Uterus (tissue), 4 donors: ENCODE measurements around the gene CAMTA1. TPM values are rescaled to one million over a fixed set of nuclear protein-coding genes. Genes with fewer than 3 reads are reported as not detected.

Experiments
- DNase-seq, 2 donors: peaks; one replicate each; pipeline ENCODE4 v3.0.0-alpha.2; 2019 to 2020
- H3K27ac ChIP-seq, 2 donors: fragments of 200-600 bp; sonication (generic); 1 replicate in 1 of 2; 2 replicates in 1 of 2; pipeline ENCODE4 v1.5.1; 2016 to 2018
- H3K27me3 ChIP-seq, 2 donors: fragments of 200-600 bp; sonication (generic); one replicate each; pipeline ENCODE4 v1.5.1; 2018 to 2019; ENCODE audit warnings: control low read depth in 1 of 2
- H3K36me3 ChIP-seq, 2 donors: fragments of 200-600 bp; sonication (generic); one replicate each; pipeline ENCODE4 v1.5.1; 2019; ENCODE audit warnings: control low read depth in 1 of 2
- H3K4me1 ChIP-seq, 2 donors: fragments of 200-600 bp; sonication (generic); one replicate each; pipeline ENCODE4 v1.5.1; 2018 to 2019; ENCODE audit warnings: control low read depth in 1 of 2
- H3K4me3 ChIP-seq, 2 donors: fragments of 200-600 bp; sonication (generic); 1 replicate in 1 of 2; 2 replicates in 1 of 2; pipeline ENCODE4 v1.5.1; 2018 to 2019; ENCODE audit warnings: mild to moderate bottlenecking in 1 of 2
- H3K9me3 ChIP-seq, 2 donors: fragments of 200-600 bp; sonication (generic); one replicate each; pipeline ENCODE4 v1.5.1; 2019; ENCODE audit warnings: control low read depth in 1 of 2
- CTCF ChIP-seq, 4 experiments: fragments of 200-600 bp in 2 of 4; fragments of 450-650 bp in 2 of 4; sonication (generic) in 2 of 4; IDR thresholded peaks; one replicate each; pipeline ENCODE4 v1.5.1; 2016 to 2019; ENCODE audit warnings: antibody characterized with exemption in 4 of 4, mild to moderate bottlenecking in 2 of 4, moderate library complexity in 1 of 4
- POLR2A ChIP-seq, 2 donors: fragments of 450-650 bp; IDR thresholded peaks; one replicate each; pipeline ENCODE4 v1.6.1; 2016; ENCODE audit warnings: antibody characterized with exemption in 2 of 2, mild to moderate bottlenecking in 1 of 2, moderate library complexity in 1 of 2
- intact Hi-C: fragments of 100-400 bp; cut with DNase I; formaldehyde crosslinking; loops from one replicate; pipeline ENCODE4 v1.15.1; 2023; ENCODE audit warnings: low total_unique reads
- total RNA-seq, 4 donors: library from RNA; depleted of rRNA in 3 of 4; stranded (reverse); fragments of >200 nt in 3 of 4; gene quantifications; one replicate each; pipeline versions ENCODE4 v1.1.0 to v1.2.4, GENCODE V29; 2014 to 2023
- donor health status: DM: yes; HTN: yes; CAD: no.

Gene CAMTA1
- total RNA-seq, 4 donors from 2014 or later: 29.7 to 427 (median 64.8) TPM

GRCh38 chr1:7485826-7486225, 700.6 kb downstream of the CAMTA1 start:
- H3K4me1 ChIP-seq: no peaks in the 10 kb centered on the region
- no peak overlapping the region for H3K27ac ChIP-seq
- no peak for DNase-seq
- H3K4me3 ChIP-seq: no peak overlapping the region
- H3K36me3 ChIP-seq: no peaks in the 10 kb centered on the region
- intact Hi-C loops: no loop called here
- TF ChIP-seq POLR2A (IDR thresholded peaks at IDR 0.05): no peak
- no peak for TF ChIP-seq CTCF (IDR thresholded peaks at IDR 0.05)
- no peaks in the 10 kb centered on the region for H3K27me3 ChIP-seq
- no peaks in the 10 kb centered on the region for H3K9me3 ChIP-seq

GRCh38 chr1:7487766-7488474, 702.7 kb downstream of the CAMTA1 start:
- Histone ChIP-seq H3K4me3 (no peak overlapping the region), H3K27ac (no peak overlapping the region), H3K9me3 (no peaks in the 10 kb centered on the region), H3K36me3 (no peaks in the 10 kb centered on the region), H3K4me1 (no peaks in the 10 kb centered on the region), H3K27me3 (no peaks in the 10 kb centered on the region)
- no peak for DNase-seq
- TF ChIP-seq CTCF (IDR thresholded peaks at IDR 0.05) (no peak), POLR2A (IDR thresholded peaks at IDR 0.05) (no peak)
- intact Hi-C loops: no loop called here

GRCh38 chr1:7488475-7488842, 703.2 kb downstream of the CAMTA1 start:
- no peak overlapping the region for H3K4me3 ChIP-seq
- no peak for DNase-seq
- H3K27ac ChIP-seq: no peak overlapping the region
- intact Hi-C loops: no loop called here
- no peaks in the 10 kb centered on the region for H3K36me3 ChIP-seq
- no peaks in the 10 kb centered on the region for H3K9me3 ChIP-seq
- TF ChIP-seq CTCF (IDR thresholded peaks at IDR 0.05): no peak
- no peak for TF ChIP-seq POLR2A (IDR thresholded peaks at IDR 0.05)
- no peaks in the 10 kb centered on the region for H3K27me3 ChIP-seq
- no peaks in the 10 kb centered on the region for H3K4me1 ChIP-seq

- no peak overlapping the region for H3K4me3 ChIP-seq
- H3K9me3 ChIP-seq: no peaks in the 10 kb centered on the region
- no peaks in the 10 kb centered on the region for H3K36me3 ChIP-seq
- TF ChIP-seq POLR2A (IDR thresholded peaks at IDR 0.05) (no peak), CTCF (IDR thresholded peaks at IDR 0.05) (no peak)
- no peaks in the 10 kb centered on the region for H3K4me1 ChIP-seq
- intact Hi-C loops: no loop called here
- no peak for DNase-seq
- no peak overlapping the region for H3K27ac ChIP-seq
- no peaks in the 10 kb centered on the region for H3K27me3 ChIP-seq
These were observed 704.3 kb downstream of the CAMTA1 start for GRCh38 chr1:7489586-7489985.

GRCh38 chr1:7490576-7490975, 705.3 kb downstream of the CAMTA1 start:
- Histone ChIP-seq H3K4me3 (no peak overlapping the region), H3K4me1 (no peaks in the 10 kb centered on the region), H3K27me3 (no peaks in the 10 kb centered on the region), H3K36me3 (no peaks in the 10 kb centered on the region), H3K27ac (peak overlapping the region in 1 of 2 donors; percentile 39), H3K9me3 (no peaks in the 10 kb centered on the region)
- intact Hi-C loops: no loop called here
- TF ChIP-seq CTCF (IDR thresholded peaks at IDR 0.05) (no peak), POLR2A (IDR thresholded peaks at IDR 0.05) (no peak)
- no peak for DNase-seq
